ENCODE measurements around the gene SLC37A1.

Gene SLC37A1

GRCh38 chr21:42580076-42580792 is 66.6 kb downstream of the SLC37A1 start:
- DNase-seq = no peak

DNA sequence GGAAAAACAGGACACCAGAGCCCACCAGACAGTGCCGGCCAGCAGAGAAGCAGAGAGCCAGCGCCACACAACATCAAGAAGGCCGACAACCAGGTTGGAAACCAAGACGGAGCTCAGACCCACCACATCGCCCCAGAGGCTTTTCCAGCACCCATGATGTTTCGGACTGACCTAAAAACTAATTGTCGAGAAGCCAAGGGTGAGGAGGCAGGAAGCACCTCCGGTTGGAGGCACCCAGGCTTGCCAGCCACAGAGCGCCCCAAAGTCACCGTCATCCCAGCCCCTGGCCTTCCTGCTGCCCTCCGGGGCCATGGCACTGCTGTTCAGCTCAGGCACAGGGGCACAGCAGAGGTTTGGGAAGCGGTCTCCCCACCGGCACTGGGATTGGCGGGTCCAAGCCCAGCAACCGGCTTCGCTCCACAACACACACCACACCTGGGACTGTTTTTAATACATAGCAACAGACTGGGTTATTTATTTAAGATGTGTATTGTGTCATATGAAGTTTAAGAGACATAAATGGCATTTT is 67.2 kb downstream of the SLC37A1 start:
- DNase-seq = no peak

DNA sequence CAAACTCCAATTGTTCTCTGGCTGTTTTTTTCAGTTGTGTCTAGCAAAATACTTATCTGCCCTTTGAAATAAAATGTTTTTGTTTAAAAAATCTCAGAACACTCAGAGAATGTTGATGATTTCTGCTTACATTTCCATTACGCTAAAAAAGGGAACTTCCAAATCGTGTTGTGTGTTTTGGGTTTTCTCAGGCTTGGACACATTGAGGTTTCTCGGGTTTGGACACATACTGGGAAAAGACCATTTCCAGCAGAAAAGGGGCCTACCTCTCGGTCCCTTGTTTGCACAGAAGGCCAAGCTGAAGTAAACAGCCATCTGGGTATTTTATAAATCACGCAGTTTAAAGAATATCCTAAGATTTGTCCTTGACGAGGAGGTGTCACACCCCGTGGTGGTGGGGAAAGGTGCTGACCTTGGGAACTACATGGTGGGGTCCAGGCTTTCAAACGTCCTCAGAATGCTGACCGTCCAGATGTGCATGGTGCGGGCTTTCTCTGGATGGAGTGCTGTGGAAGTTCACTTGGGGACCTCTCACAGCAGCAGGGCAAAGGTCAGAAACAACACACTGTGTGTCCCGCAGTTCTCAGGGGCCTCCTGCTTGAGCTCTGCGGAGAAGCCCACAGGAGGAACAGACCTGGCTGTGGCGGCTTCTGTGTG is 67.8 kb downstream of the SLC37A1 start:
- DNase-seq = no peak

DNA sequence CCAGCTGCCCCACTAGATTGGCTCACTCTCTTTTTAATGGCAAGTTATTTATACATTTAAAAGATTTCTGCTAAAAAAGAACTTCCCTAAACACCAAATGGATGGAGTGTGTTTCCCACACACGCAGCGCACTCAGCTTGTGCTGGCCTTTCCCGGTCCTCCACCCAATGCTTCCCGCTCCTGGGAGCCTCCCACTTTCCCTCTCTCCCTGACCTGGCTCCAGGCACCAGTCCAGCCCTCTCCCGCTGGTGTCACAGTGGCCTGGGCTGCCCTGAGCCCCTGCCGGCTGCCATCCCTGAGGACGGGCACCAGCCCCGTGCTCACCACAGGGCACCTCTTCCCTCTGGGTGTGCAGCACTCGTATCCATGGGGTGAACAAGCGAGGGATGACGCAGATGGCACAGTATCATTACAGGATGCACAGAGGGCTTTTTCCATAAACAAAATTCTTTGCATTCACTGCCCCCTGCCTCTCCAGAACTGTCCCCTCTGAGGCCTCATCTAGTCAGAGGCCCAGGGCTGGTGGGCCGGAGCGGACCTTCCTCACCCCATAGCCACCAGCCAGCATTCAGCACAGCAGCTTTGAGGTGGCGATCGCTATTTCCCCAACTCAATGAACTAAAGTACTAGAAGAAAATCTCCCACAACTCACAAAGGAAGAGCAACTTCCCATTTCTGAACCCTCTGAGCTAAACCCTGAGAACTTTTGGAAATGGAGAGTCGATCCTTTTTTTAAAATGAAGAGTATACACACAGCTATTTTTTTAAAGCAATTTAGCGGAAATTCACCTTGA is 68.5 kb downstream of the SLC37A1 start:
- no peak for DNase-seq

DNA sequence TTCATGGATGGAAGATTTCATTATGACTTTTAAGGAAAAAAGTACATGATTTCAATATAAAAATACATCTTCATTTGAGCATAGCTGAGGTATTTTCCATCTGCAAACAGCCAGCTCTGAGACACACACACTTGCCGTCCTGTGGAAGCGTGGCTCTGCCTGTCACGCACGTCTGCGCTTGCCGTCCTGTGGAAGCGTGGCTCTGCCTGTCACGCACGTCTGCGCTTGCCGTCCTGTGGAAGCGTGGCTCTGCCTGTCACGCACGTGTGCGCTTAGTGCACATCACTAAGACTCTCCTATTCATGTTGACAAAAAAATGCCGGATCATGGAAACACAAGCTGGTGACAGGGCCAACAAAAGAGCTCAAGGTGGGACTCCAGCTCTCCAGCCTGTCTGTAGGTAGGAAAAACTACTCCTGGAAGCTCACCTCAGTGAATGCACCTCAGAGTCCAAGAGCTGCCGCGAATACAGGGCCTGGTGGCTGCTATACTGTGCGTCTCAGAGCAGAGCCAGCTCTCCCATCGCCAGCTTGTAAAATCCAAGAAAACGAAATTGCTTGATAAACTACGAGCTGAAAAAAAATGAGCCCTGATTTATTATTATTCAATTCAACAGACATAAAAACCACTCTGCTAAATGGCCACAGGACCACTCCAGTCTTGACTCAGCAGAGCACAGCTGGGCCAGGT is 69.3 kb downstream of the SLC37A1 start:
- no peak for DNase-seq

DNA sequence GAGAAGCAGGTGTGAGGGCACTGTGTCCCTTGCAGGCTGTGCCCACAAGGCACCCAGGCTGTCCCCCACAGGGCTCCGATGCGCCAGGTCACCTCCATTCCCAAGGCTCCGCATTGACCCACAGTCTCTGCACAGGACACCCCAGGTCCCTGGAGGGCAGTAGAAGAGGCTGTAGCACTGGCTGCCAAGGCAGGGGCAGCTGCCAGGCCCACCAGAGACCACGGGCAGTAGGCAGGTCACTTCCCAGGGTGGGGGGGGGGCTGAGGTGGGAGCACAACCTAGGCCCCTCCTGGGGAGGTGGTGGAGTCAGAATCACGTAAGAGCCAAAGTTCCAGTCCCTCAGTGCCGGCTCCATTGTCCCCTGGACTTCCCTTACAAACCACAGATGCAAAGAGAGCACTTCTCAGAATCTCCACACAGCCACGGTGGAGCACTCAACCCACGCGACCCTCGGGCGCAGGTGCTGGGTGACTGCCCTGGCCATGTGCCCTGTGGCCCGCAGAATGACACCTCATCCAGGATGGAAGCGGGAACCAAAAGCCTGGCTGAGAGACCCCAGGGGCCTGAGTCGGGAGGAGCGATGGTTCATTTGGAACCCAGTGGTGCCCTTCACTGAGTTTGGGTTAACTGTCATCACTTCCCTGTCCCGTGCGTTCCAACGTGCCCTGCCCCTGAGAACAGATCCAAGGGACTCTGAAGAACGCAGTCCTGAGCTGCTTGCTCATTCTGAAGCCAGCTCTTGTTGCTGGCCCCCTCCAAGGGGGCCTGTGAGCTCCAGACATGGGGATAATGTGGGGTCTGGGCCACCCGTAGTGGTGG is 70.0 kb downstream of the SLC37A1 start:
- DNase-seq = no peak

DNA sequence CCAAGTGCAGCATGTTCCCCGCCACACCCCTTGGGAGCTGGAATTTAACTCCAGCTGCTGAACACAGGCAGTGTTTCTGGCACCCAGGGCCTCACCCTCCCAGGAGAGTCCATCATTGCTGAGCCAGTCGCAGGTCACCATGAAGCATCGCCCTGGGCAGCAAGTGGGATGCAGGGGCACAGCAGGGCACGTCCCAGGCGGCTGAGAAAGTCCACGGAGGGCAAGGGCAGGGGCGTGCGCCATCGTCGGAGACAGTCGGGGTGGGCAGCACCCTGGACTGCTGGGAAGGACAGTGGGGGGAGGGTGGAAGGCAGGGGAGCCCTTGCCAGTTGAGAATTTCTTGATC is 70.6 kb downstream of the SLC37A1 start:
- no peak for DNase-seq

GRCh38 chr21:42585881-42586280 is 72.2 kb downstream of the SLC37A1 start:
- DNase-seq = no peak

DNA sequence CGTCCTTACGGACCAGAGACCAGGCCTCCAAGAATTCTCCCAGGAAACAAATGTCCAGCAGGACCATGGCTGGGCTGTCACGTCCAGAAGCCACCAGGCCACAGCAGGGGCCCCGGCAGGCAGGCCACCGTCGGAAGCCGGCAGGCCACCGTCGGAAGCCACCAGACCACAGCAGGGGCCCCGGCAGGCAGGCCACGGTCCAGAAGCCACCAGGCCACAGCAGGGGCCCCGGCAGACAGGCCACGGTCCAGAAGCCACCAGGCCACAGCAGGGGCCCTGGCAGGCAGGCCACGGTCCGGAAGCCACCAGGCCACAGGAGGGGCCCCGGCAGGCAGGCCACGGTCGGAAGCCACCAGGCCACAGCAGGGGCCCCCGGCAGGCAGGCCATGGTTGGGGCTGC is 72.8 kb downstream of the SLC37A1 start:
- no peak for DNase-seq

GRCh38 chr21:42587036-42587435 is 73.4 kb downstream of the SLC37A1 start:
- no peak for DNase-seq

DNA sequence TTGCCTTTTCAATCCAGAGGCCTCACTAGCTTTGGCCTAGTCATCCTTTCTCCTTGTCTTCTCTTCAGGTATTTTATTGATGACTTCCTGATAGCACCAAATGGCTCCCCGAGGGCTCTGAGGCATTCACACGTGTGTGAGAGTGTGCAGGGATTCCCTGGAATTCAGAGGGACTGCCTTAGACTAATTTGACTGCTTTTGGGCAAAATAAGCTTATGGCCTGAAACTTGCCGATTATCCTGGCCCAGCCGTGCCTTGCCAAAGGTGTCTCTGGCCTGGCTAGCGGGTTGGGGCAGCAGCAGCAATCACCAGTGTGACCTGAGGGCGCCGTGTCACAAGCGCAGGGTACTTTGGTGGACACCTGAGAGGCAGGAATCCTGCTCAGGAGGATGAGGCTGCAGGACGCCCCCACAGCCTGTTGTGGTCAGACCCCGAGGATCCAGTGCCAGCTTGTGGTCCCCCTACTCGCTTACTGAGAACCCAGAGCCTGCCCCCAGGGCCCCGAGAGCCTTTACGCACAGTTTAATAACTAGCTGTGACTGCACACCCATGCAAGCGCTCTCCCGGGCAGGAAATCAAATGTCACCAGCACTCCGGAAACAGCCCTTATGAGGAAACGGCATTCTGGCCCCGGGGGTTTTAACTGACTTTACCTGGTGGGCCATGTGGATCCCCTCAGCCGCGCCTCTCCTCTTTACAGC is 76.9 kb downstream of the SLC37A1 start:
- DNase-seq = no peak

DNA sequence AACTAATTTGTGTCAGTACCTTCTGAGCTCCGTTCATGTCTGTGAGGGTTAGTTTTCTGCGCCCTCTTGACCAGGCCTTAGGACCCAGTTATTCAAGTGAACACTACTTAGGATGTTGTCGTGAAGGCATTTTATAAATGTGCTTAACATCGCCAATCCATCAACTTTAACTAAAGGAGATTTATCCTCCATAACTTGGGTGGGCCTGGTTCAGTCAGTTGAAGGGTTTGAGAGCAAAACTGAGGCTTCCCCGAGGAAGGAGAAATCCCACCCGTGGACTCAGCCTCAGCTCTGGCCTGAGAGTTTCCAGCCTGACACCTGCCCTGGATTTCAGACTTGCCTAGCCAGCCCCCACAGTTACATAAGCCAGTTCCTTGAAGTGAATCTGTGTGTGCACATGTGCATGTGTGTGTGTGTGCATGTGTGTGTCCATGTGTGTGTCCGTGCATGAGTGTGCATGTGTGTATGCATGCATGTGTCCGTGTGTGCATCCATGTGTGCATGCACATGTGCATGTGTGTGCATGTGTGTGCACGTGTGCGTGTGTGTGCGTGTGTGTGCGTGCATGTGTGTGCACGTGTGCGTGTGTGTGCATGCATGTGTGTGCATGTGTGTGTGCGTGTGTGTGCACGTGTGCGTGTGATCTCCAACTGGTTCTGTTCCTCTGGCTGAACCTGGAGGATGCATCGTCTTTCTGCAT is 77.7 kb downstream of the SLC37A1 start:
- no peak for DNase-seq

DNA sequence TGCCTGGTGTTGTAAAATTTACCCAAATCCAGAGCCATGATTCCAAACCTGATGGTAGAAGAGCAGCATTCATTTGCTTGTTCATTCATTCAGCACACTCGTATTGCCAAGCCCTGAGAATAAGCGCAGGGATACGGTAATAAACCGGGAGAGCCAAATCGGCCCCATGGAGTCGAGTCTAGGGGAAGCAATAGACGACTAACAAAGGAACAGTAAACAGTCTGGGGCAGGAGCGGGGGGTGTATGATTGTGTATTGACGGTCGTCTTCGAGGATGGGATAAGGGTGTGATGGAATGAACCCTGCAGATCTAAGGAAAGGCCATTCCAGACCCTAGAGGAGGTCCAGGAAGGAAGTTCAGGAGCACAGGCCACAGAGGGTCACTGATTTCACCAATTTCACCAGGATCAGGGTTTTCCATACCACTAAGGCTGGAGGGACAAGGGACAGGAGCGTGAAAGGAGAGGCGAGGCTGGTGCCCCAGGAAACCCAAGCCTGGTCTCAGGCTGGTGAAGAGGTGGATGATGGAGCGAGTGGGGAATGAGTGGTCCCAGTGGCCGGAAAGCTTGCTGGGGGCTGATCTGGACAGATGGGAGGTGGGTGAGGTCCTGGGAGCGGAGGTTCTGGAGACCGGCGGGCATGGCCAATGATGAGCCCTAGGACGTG is 78.6 kb downstream of the SLC37A1 start:
- no peak for DNase-seq

- DNase-seq = peak; percentile 65
These were observed 79.6 kb downstream of the SLC37A1 start for GRCh38 chr21:42593007-42593814.

DNA sequence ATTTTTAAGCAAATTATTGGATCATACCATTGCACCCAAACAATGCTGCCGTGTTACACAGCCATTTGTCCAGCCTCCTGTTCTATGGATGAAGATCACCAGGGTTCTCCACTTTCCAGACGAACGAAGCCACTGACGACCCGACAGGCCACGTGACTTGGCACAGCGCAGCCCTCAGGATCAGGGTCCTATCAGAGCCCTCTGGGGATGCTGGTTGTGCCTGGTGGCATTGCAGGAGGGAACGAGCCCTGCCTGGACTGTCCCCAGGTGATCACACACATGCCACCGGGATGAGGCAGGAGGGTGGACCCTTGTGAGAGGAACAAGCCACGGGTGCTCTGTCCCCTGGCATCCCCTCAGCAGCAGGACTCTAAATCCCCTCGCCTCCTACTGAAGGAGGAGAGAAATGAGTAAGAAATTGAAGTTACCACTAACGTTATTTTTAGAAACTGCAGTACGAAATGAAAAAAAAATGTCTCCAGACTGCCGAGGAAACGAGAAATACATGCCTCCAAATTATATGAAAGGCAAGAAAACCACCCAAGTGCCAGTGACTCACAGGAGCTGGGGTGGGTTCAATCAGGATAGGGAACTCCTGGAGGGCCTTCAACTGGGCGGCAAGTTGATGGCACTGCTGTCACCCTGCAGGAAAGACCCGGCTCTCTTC is 81.1 kb downstream of the SLC37A1 start:
- DNase-seq = no peak

DNA sequence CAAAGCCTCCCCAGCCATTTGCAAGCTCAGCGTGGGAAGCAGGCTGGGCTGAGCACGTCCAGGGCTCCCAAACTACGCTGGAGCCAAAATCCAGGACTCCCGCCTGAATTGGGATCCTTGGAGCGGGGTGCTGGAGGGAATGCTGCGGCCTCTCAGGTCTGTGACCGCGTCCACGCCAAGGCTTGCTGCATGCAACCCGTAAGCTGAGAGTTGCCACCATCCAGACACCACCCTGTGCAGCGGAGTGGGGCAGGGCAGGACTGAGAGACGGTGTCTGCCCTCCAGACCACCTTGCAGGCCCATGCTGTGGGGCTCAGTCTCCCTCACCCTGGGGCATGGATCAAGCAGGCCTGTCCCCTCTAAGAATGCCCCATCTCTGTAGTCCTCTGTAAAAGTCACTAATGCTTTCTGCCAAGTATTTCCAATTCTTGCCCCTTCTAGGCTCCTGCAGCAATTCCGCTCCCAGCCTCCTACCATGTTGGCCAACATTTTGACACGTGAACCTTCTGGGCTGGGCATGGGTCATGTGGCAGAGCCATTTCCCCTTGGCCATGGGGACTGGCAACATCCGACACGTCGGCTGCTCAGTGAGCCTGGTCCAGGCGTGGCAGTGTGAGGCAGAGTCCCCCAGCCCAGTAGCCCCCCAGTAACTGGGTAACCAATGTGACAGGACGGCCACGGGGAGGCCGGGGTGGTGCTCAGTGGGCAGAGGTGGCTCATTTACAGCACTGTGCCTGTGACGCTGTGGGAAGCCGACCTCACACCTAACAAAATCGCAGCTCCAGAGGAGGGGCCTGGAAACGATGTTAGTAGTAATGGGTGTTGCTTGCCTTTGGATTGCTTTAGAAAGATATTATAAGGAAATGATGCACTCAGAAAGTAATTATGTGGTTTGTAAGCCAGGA is 81.9 kb downstream of the SLC37A1 start:
- DNase-seq = no peak

- DNase-seq = no peak
These were observed 83.0 kb downstream of the SLC37A1 start for GRCh38 chr21:42596657-42597056.

Data from NCI-H2029 (cell line).